ENCODE results near the gene MTG1. TPM values are rescaled to one million over a fixed set of nuclear protein-coding genes. Genes with fewer than 3 reads are reported as not detected.
A peak's percentile ranks its signal among the peaks of the same experiment; 100 is the strongest.

The MTG1 gene
- 33.6 and 39.4 TPM in 2 replicates for total RNA-seq (2014; rRNA removed; shearing (Covaris generic); ENCODE audit: low replicate concordance)

- H3K4me3 ChIP-seq, result peak within 1 kb of the TSS; percentile 97
Observed at GRCh38 chr10:133394064-133394663, at the start of gene MTG1. MTG1 (plus strand) TSS chr10:133394157; CDS start chr10:133394221, 64 bp downstream.

GRCh38 chr10:133344236-133344635 lies 49.7 kb upstream of the MTG1 start:
- DNase-seq, result no peak
- H3K4me3 ChIP-seq, result no peak overlapping the region

More at GRCh38 chr10:133394064-133394663, at the start of gene MTG1:
- Histone ChIP-seq H3K36me3 (peaks cover 26% of the 10 kb centered on the region), H3K27me3 (no peaks in the 10 kb centered on the region), H3K9me3 (no peaks in the 10 kb centered on the region)
- DNase-seq, result peak; percentile 93

GRCh38 chr10:133346413-133346812 lies 47.5 kb upstream of the MTG1 start:
- H3K4me3 ChIP-seq, result no peak overlapping the region
- H3K36me3 ChIP-seq, result no peaks in the 10 kb centered on the region
- no peak for DNase-seq
- H3K27me3 ChIP-seq, result peaks cover 12% of the 10 kb centered on the region; the same call in 1 of the 2 replicates
- no peaks in the 10 kb centered on the region for H3K9me3 ChIP-seq

More at GRCh38 chr10:133344236-133344635, 49.7 kb upstream of the MTG1 start:
- Histone ChIP-seq H3K27me3 (peaks cover 12% of the 10 kb centered on the region; the same call in 1 of the 2 replicates), H3K9me3 (no peaks in the 10 kb centered on the region), H3K36me3 (no peaks in the 10 kb centered on the region)

GRCh38 chr10:133347710-133348517 lies 46.0 kb upstream of the MTG1 start:
- Histone ChIP-seq H3K9me3 (no peaks in the 10 kb centered on the region), H3K36me3 (no peaks in the 10 kb centered on the region), H3K27me3 (peaks cover 9% of the 10 kb centered on the region; the same call in 1 of the 2 replicates), H3K4me3 (no peak overlapping the region)
- DNase-seq, result peak; percentile 48

- Histone ChIP-seq H3K4me3 (no peak overlapping the region), H3K36me3 (no peaks in the 10 kb centered on the region), H3K27me3 (peaks cover 2% of the 10 kb centered on the region; the same call in 1 of the 2 replicates), H3K9me3 (no peaks in the 10 kb centered on the region)
- no peak for DNase-seq
Observed at GRCh38 chr10:133349160-133349568, 44.8 kb upstream of the MTG1 start.

GRCh38 chr10:133349577-133350011 lies 44.4 kb upstream of the MTG1 start:
- H3K27me3 ChIP-seq, result peaks cover 2% of the 10 kb centered on the region; the same call in 1 of the 2 replicates
- no peak for DNase-seq
- H3K36me3 ChIP-seq, result no peaks in the 10 kb centered on the region
- H3K4me3 ChIP-seq, result no peak overlapping the region
- no peaks in the 10 kb centered on the region for H3K9me3 ChIP-seq

GRCh38 chr10:133350283-133350949 lies 43.5 kb upstream of the MTG1 start:
- Histone ChIP-seq H3K4me3 (no peak overlapping the region), H3K36me3 (no peaks in the 10 kb centered on the region; the same call in 1 of the 2 replicates), H3K27me3 (no peaks in the 10 kb centered on the region), H3K9me3 (no peaks in the 10 kb centered on the region)
- no peak for DNase-seq

GRCh38 chr10:133350950-133351329 lies 43.0 kb upstream of the MTG1 start:
- peak; percentile 48 for DNase-seq
- no peaks in the 10 kb centered on the region for H3K27me3 ChIP-seq
- no peak overlapping the region for H3K4me3 ChIP-seq
- no peaks in the 10 kb centered on the region for H3K9me3 ChIP-seq
- no peaks in the 10 kb centered on the region; the same call in none of the 2 replicates for H3K36me3 ChIP-seq

- DNase-seq, result no peak
- Histone ChIP-seq H3K9me3 (no peaks in the 10 kb centered on the region), H3K4me3 (no peak overlapping the region), H3K27me3 (no peaks in the 10 kb centered on the region), H3K36me3 (no peaks in the 10 kb centered on the region; the same call in none of the 2 replicates)
Observed at GRCh38 chr10:133351408-133352318, 42.3 kb upstream of the MTG1 start.

GRCh38 chr10:133353202-133353959 lies 40.6 kb upstream of the MTG1 start:
- H3K4me3 ChIP-seq, result no peak overlapping the region
- DNase-seq, result no peak
- H3K9me3 ChIP-seq, result no peaks in the 10 kb centered on the region
- no peaks in the 10 kb centered on the region; the same call in none of the 2 replicates for H3K36me3 ChIP-seq
- no peaks in the 10 kb centered on the region for H3K27me3 ChIP-seq

- H3K36me3 ChIP-seq, result no peaks in the 10 kb centered on the region; the same call in none of the 2 replicates
- no peak overlapping the region for H3K4me3 ChIP-seq
- DNase-seq, result no peak
- no peaks in the 10 kb centered on the region for H3K9me3 ChIP-seq
- no peaks in the 10 kb centered on the region for H3K27me3 ChIP-seq
Observed at GRCh38 chr10:133353988-133354605, 39.9 kb upstream of the MTG1 start.

- Histone ChIP-seq H3K4me3 (no peak overlapping the region), H3K27me3 (no peaks in the 10 kb centered on the region), H3K9me3 (no peaks in the 10 kb centered on the region), H3K36me3 (no peaks in the 10 kb centered on the region; the same call in none of the 2 replicates)
- no peak for DNase-seq
Observed at GRCh38 chr10:133354672-133355240, 39.2 kb upstream of the MTG1 start.

GRCh38 chr10:133355266-133355665 lies 38.7 kb upstream of the MTG1 start:
- H3K4me3 ChIP-seq, result no peak overlapping the region
- H3K9me3 ChIP-seq, result no peaks in the 10 kb centered on the region
- no peaks in the 10 kb centered on the region; the same call in none of the 2 replicates for H3K36me3 ChIP-seq
- no peak for DNase-seq
- H3K27me3 ChIP-seq, result no peaks in the 10 kb centered on the region

GRCh38 chr10:133355991-133356390 lies 38.0 kb upstream of the MTG1 start:
- Histone ChIP-seq H3K9me3 (no peaks in the 10 kb centered on the region), H3K4me3 (no peak overlapping the region), H3K27me3 (no peaks in the 10 kb centered on the region), H3K36me3 (no peaks in the 10 kb centered on the region; the same call in none of the 2 replicates)
- DNase-seq, result no peak

All from MG63 (cell line).